HepG2 (cell line): ENCODE data around the gene ATE1. TPM values are rescaled to one million over a fixed set of nuclear protein-coding genes. Genes with fewer than 3 reads are reported as not detected.
A peak's percentile ranks its signal among the peaks of the same experiment; 100 is the strongest.

Experiments
- AHDC1 ChIP-seq: sonication (generic); formaldehyde crosslinking; IDR thresholded peaks from 2 replicates; pipeline ENCODE4 v1.5.1; 2020; ENCODE audit warnings: mild to moderate bottlenecking, missing genetic modification reagents, borderline replicate concordance
- CENPBD1 ChIP-seq: sonication (generic); formaldehyde crosslinking; IDR thresholded peaks from 2 replicates; pipeline ENCODE4 v1.8.0; 2022; ENCODE audit warnings: missing genetic modification reagents, low read depth, mild to moderate bottlenecking, borderline replicate concordance
- CTCF ChIP-seq: sonication (generic); formaldehyde crosslinking; IDR thresholded peaks from 2 replicates; pipeline ENCODE4 v1.5.0; 2020; ENCODE audit warnings: mild to moderate bottlenecking, missing genetic modification reagents, moderate library complexity
- FLYWCH1 ChIP-seq: sonication (generic); formaldehyde crosslinking; IDR thresholded peaks from 2 replicates; pipeline ENCODE4 v1.8.1; 2023; ENCODE audit warnings: mild to moderate bottlenecking, missing genetic modification reagents
- FOXK2 ChIP-seq: fragments of 450-650 bp; IDR thresholded peaks from 2 replicates; pipeline ENCODE4 v1.6.1; 2016
- FOXM1 ChIP-seq: sonication (generic); formaldehyde crosslinking; IDR thresholded peaks from 2 replicates; pipeline ENCODE4 v1.5.0; 2020; ENCODE audit warnings: missing genetic modification reagents
- HMGXB3 ChIP-seq: sonication (generic); formaldehyde crosslinking; IDR thresholded peaks from 2 replicates; pipeline ENCODE4 v1.4.0; 2020; ENCODE audit warnings: missing genetic modification reagents, borderline replicate concordance
- IKZF5 ChIP-seq: IDR thresholded peaks from 2 replicates; pipeline ENCODE4 v1.6.1; 2018; ENCODE audit warnings: missing genetic modification reagents, mild to moderate bottlenecking, missing compliant biosample characterization
- ISL2 ChIP-seq: sonication (generic); formaldehyde crosslinking; IDR thresholded peaks from 2 replicates; pipeline ENCODE4 v1.5.0; 2020; ENCODE audit warnings: missing genetic modification reagents
- KLF6 ChIP-seq: IDR thresholded peaks from 2 replicates; pipeline ENCODE4 v1.8.0; 2016; ENCODE audit warnings: missing biosample characterization, missing genetic modification reagents
- PCBP2 ChIP-seq: fragments of 200-400 bp; formaldehyde crosslinking; optimal IDR thresholded peaks from 2 replicates; pipeline ENCODE3; 2018; ENCODE audit warnings: low read length, low read depth; ENCODE audit not compliant: poor library complexity, severe bottlenecking
- RAD21 ChIP-seq: fragments of 450-650 bp; formaldehyde crosslinking; IDR thresholded peaks from 2 replicates; pipeline ENCODE4 v1.5.0; 2020; ENCODE audit warnings: mild to moderate bottlenecking
- ZNF282 ChIP-seq: fragments of 450-650 bp; IDR thresholded peaks from 2 replicates; pipeline ENCODE4 v1.6.1; 2018; ENCODE audit not compliant: partially characterized antibody
- ZNF546 ChIP-seq: sonication (generic); formaldehyde crosslinking; conservative IDR thresholded peaks from 2 replicates; pipeline ENCODE4 v1.8.1; 2023; ENCODE audit warnings: mild to moderate bottlenecking, missing genetic modification reagents
- ZNF780A ChIP-seq: sonication (generic); formaldehyde crosslinking; IDR thresholded peaks from 2 replicates; pipeline ENCODE4 v1.8.0; 2022; ENCODE audit warnings: mild to moderate bottlenecking, missing genetic modification reagents, moderate library complexity
- ZSCAN30 ChIP-seq: sonication (generic); formaldehyde crosslinking; IDR thresholded peaks from 2 replicates; pipeline ENCODE4 v1.5.0; 2020; ENCODE audit warnings: mild to moderate bottlenecking, missing genetic modification reagents
- polyA plus RNA-seq, 8 experiments: library from polyadenylated mRNA; depleted of rRNA in 3 of 8; stranded (reverse) in 7 of 8; unstranded in 1 of 8; fragments of >200 nt; fragmentation: Illumina TruSeq in 4 of 8; extraction: Trizol in 4 of 8; gene quantifications; 2 replicates each; pipeline versions ENCODE4 v1.2.1 to v1.2.3, GENCODE V29; 2011 to 2016; ENCODE audit warnings: low read depth in 4 of 8, missing spikeins in 1 of 8, mixed read lengths in 1 of 8; ENCODE audit not compliant: insufficient read depth in 1 of 8
- total RNA-seq, 5 experiments: library from RNA; depleted of rRNA; stranded (reverse); fragments of >200 nt; fragmentation: Illumina TruSeq; extraction: Trizol; gene quantifications; 2 replicates each; pipeline ENCODE4 v1.2.3, GENCODE V29; 2016; ENCODE audit warnings: low read depth in 1 of 5

Gene ATE1
- total and polyA plus RNA-seq, 2 of the 13 experiments (the other 11 are each of a cell fraction or from before 2014, with no cell fraction given), result 17.5 to 42.2 TPM

GRCh38 chr10:121854809-121855445 is 72.9 kb downstream of the ATE1 start (continued):
- TF ChIP-seq AHDC1 (CRISPR knock-in tag) (peak; percentile 77), FOXM1 (CRISPR knock-in tag) (no peak), RAD21 (CRISPR knock-in tag) (no peak), IKZF5 (CRISPR knock-in tag) (peak; percentile 68; the same call in 1 of the 2 replicates), CENPBD1 (CRISPR knock-in tag) (no peak), PCBP2 (no peak), FLYWCH1 (CRISPR knock-in tag) (no peak), ZNF546 (CRISPR knock-in tag) (no peak), KLF6 (0 out of 2 replicates have a peak, but pooled peaks have one; percentile 41), CTCF (CRISPR knock-in tag) (no peak), HMGXB3 (CRISPR knock-in tag) (no peak), ZSCAN30 (no peak), ZNF282 (no peak), ZNF780A (no peak), FOXK2 (no peak), ISL2 (CRISPR knock-in tag) (peak; percentile 66; the same call in 1 of the 2 replicates)
